Measurements from ENCODE around the gene OLFML2B.

OLFML2B gene

GRCh38 chr1:162029157-162029556 lies 5.5 kb upstream of the OLFML2B start:
- CTCF ChIA-PET, result interaction anchor here (10.1 kb wide), 1 partner anchor 236 kb away, joined by 236 read pairs; no protein-coding TSS in a partner anchor
- POLR2A ChIA-PET, result no interaction called here
- no peak for DNase-seq (ENCODE audit: extremely low spot score)
- no peak for TF ChIP-seq CTCF (IDR thresholded peaks at IDR 0.05; ENCODE audit: control extremely low read depth, extremely low read depth, low read depth, missing control alignments)

- ChIA-PET POLR2A (no interaction called here), CTCF (no interaction called here)
- DNase-seq (ENCODE audit: extremely low spot score), result no peak
- TF ChIP-seq CTCF (IDR thresholded peaks at IDR 0.05; ENCODE audit: control extremely low read depth, extremely low read depth, low read depth, missing control alignments), result no peak
Measured at GRCh38 chr1:162028726-162029125, 5.1 kb upstream of the OLFML2B start.

GRCh38 chr1:162026881-162027280 lies 3.2 kb upstream of the OLFML2B start:
- POLR2A ChIA-PET, result interaction anchor here (0.7 kb wide), 1 partner anchor 292 kb away, joined by 8 read pairs; no protein-coding TSS in a partner anchor
- no peak for DNase-seq (ENCODE audit: extremely low spot score)
- CTCF ChIA-PET, result interaction anchor here (1.4 kb wide), 1 partner anchor 11 kb away, joined by 4 read pairs; no protein-coding TSS in a partner anchor
- TF ChIP-seq CTCF (IDR thresholded peaks at IDR 0.05; ENCODE audit: control extremely low read depth, extremely low read depth, low read depth, missing control alignments), result no peak

- POLR2A ChIA-PET, result no interaction called here
- no peak for DNase-seq (ENCODE audit: extremely low spot score)
- CTCF ChIA-PET, result interaction anchor here (2.2 kb wide), 1 partner anchor 12 kb away, joined by 12 read pairs; no protein-coding TSS in a partner anchor
- TF ChIP-seq CTCF (IDR thresholded peaks at IDR 0.05; ENCODE audit: control extremely low read depth, extremely low read depth, low read depth, missing control alignments), result no peak
Measured at GRCh38 chr1:162025541-162025940, 1.9 kb upstream of the OLFML2B start.

- POLR2A ChIA-PET, result no interaction called here
- CTCF ChIA-PET, result interaction anchor here (1.4 to 2.2 kb wide), 4 partner anchors 11 to 231 kb away, joined by 3 to 12 read pairs (median 7); no protein-coding TSS in a partner anchor
- no peak for DNase-seq (ENCODE audit: extremely low spot score)
- TF ChIP-seq CTCF (IDR thresholded peaks at IDR 0.05; ENCODE audit: control extremely low read depth, extremely low read depth, low read depth, missing control alignments), result no peak
Measured at GRCh38 chr1:162023181-162023546, 505 bp downstream of the OLFML2B start.

- ChIA-PET CTCF (interaction anchor here (0.9 to 2.1 kb wide), 3 partner anchors 18 to 230 kb away, joined by 3 to 9 read pairs (median 3); no protein-coding TSS in a partner anchor), POLR2A (no interaction called here)
- DNase-seq (ENCODE audit: extremely low spot score), result no peak
- TF ChIP-seq CTCF (IDR thresholded peaks at IDR 0.05; ENCODE audit: control extremely low read depth, extremely low read depth, low read depth, missing control alignments), result no peak
Measured at GRCh38 chr1:162022626-162023025, 1.0 kb downstream of the OLFML2B start.
